CD4-positive, alpha-beta T cell (primary cell): Measurements from ENCODE around the gene APOC1. TPM values are rescaled to one million over a fixed set of nuclear protein-coding genes. Genes with fewer than 3 reads are reported as not detected.

ENCODE experiments used
- ATAC-seq: fragments of 200-7000 bp; cut with Tn5 transposase; one replicate; pipeline ENCODE4 v1.10.0; 2022; ENCODE audit warnings: mild to moderate bottlenecking; ENCODE audit not compliant: poor library complexity
- CTCF ChIA-PET: fragments of 350-600 bp; sonication (Branson Sonifier 250); formaldehyde crosslinking; loops from one replicate; lab custom pipeline; 2021; ENCODE audit warnings: antibody characterized with exemption, inconsistent platforms; lab: Charles Lee
- POLR2A ChIA-PET: fragments of 350-600 bp; sonication (Branson Sonifier 250); formaldehyde crosslinking; loops from one replicate; lab custom pipeline; 2021; ENCODE audit warnings: antibody characterized with exemption, inconsistent platforms; lab: Charles Lee
- DNase-seq, 14 experiments: peaks; one replicate each; pipeline ENCODE4 v3.0.0-alpha.2; 2013 to 2020; ENCODE audit warnings: mixed read lengths in 2 of 14
- H3K27ac ChIP-seq, 2 donors: one replicate each; pipeline versions ENCODE4 v1.5.1 to v1.7.0; 2013; ENCODE audit warnings: low read length in 2 of 2, low read depth in 1 of 2, mild to moderate bottlenecking in 1 of 2
- H3K27me3 ChIP-seq, 2 experiments: 1 replicate in 1 of 2; 2 replicates in 1 of 2; pipeline versions ENCODE4 v1.6.1 to v1.7.0; 2013; ENCODE audit warnings: low read length in 2 of 2, control low read depth in 1 of 2, mild to moderate bottlenecking in 1 of 2, moderate library complexity in 1 of 2; ENCODE audit not compliant: insufficient read depth in 2 of 2, control insufficient read depth in 1 of 2
- H3K36me3 ChIP-seq: one replicate; pipeline ENCODE4 v1.6.1; 2013; ENCODE audit warnings: low read length, control low read depth; ENCODE audit not compliant: insufficient read depth
- H3K4me1 ChIP-seq: one replicate; pipeline ENCODE4 v1.6.1; 2013; ENCODE audit warnings: low read length, control low read depth; ENCODE audit not compliant: insufficient read depth
- H3K4me3 ChIP-seq: one replicate; pipeline ENCODE4 v1.5.1; 2013; ENCODE audit warnings: mild to moderate bottlenecking, low read length, moderate library complexity
- H3K9me3 ChIP-seq, 2 experiments: 1 replicate in 1 of 2; 2 replicates in 1 of 2; pipeline versions ENCODE4 v1.6.1 to v1.7.0; 2013; ENCODE audit warnings: low read length in 2 of 2, mild to moderate bottlenecking in 2 of 2, control low read depth in 1 of 2, moderate library complexity in 1 of 2; ENCODE audit not compliant: control insufficient read depth in 1 of 2, insufficient read depth in 1 of 2
- H3K27ac Mint-ChIP-seq: one replicate; pipeline ENCODE4 v1.8.0; 2020; ENCODE audit warnings: mixed read lengths
- H3K27me3 Mint-ChIP-seq: one replicate; pipeline ENCODE4 v1.8.0; 2021; ENCODE audit warnings: mixed read lengths
- H3K36me3 Mint-ChIP-seq: one replicate; pipeline ENCODE4 v1.8.0; 2021; ENCODE audit warnings: low read depth, mixed read lengths
- H3K4me1 Mint-ChIP-seq: one replicate; pipeline ENCODE4 v1.8.0; 2021; ENCODE audit warnings: low read depth, mixed read lengths
- H3K4me3 Mint-ChIP-seq: one replicate; pipeline ENCODE4 v1.8.0; 2020; ENCODE audit warnings: mild to moderate bottlenecking, mixed read lengths
- H3K9me3 Mint-ChIP-seq: one replicate; pipeline ENCODE4 v1.8.0; 2020; ENCODE audit warnings: mixed read lengths
- CTCF ChIP-seq: fragments of 200-600 bp; IDR thresholded peaks from one replicate; pipeline ENCODE4 v1.8.0; 2022; ENCODE audit warnings: antibody characterized with exemption, mild to moderate bottlenecking
- intact Hi-C, 2 experiments: fragments of 100-400 bp; cut with DNase I in 1 of 2; cut with micrococcal nuclease in 1 of 2; formaldehyde crosslinking; loops; one replicate each; pipeline versions ENCODE4 v1.15.1 to v1.9.0; 2023 to 2025; cut with DNase I, micrococcal nuclease
- total RNA-seq, 174 experiments: library from RNA in 2 of 174; stranded (reverse) in 2 of 174; gene quantifications; one replicate each; pipeline ENCODE4 v1.2.3 and lab custom pipeline; 2021 to 2026

The APOC1 gene
- total RNA-seq, 2 experiments from 2014 or later = not detected

GRCh38 chr19:44889830-44890365, 24.5 kb upstream of the APOC1 start:
- no peaks in the 10 kb centered on the region for H3K9me3 ChIP-seq
- peak overlapping the region; percentile 83 for H3K27ac Mint-ChIP-seq
- H3K4me1 ChIP-seq = peaks cover 24% of the 10 kb centered on the region
- H3K4me3 Mint-ChIP-seq = peak overlapping the region; percentile 82
- no peak for TF ChIP-seq CTCF
- no peaks in the 10 kb centered on the region for H3K27me3 Mint-ChIP-seq
- peak overlapping the region; percentile 94 to 95 for H3K27ac ChIP-seq
- H3K4me3 ChIP-seq = peak overlapping the region; percentile 63
- intact Hi-C loops = loop anchor here (1.0 to 2.0 kb wide), 4 partner anchors 65 to 289 kb away; partner anchors contain the start of genes BLOC1S3 (in 2 of the 2), CLPTM1 (in 2 of the 2), TRAPPC6A (in 2 of the 2) and RELB (in 1 of the 2)
- ChIA-PET POLR2A (interaction anchor here (0.5 to 2.5 kb wide), 10 partner anchors 16 to 676 kb away, joined by 3 to 24 read pairs (median 6); partner anchors contain the start of genes APOE, BLOC1S3, CLASRP and CLPTM1), CTCF (interaction anchor here (1.1 to 1.4 kb wide), 3 partner anchors 44 to 119 kb away, joined by 3 read pairs; partner anchors contain the start of gene NECTIN2)
- no peak for ATAC-seq
- H3K36me3 Mint-ChIP-seq = peaks cover 29% of the 10 kb centered on the region
- no peaks in the 10 kb centered on the region for H3K27me3 ChIP-seq
- H3K4me1 Mint-ChIP-seq = peaks cover 25% of the 10 kb centered on the region
- DNase-seq = peak in 1 of 14 experiments; percentile 47
- no peaks in the 10 kb centered on the region for H3K9me3 Mint-ChIP-seq
- H3K36me3 ChIP-seq = peaks cover 22% of the 10 kb centered on the region

- Mint-ChIP-seq H3K36me3 (peaks cover 35% of the 10 kb centered on the region), H3K4me1 (peaks cover 25% of the 10 kb centered on the region), H3K27ac (peak overlapping the region; percentile 83), H3K27me3 (no peaks in the 10 kb centered on the region), H3K9me3 (no peaks in the 10 kb centered on the region), H3K4me3 (peak overlapping the region; percentile 82)
- intact Hi-C loops = loop anchor here (1.0 to 2.0 kb wide), 4 partner anchors 64 to 288 kb away; partner anchors contain the start of genes BLOC1S3 (in 2 of the 2), CLPTM1 (in 2 of the 2), TRAPPC6A (in 2 of the 2) and RELB (in 1 of the 2)
- DNase-seq (peak in 9 of 14 experiments; percentile 100), ATAC-seq (peak; percentile 78)
- Histone ChIP-seq H3K9me3 (no peaks in the 10 kb centered on the region), H3K4me3 (peak overlapping the region; percentile 63), H3K27ac (peak overlapping the region; percentile 94 to 95), H3K36me3 (peaks cover 28% of the 10 kb centered on the region), H3K27me3 (no peaks in the 10 kb centered on the region), H3K4me1 (peaks cover 24% of the 10 kb centered on the region)
- CTCF ChIA-PET = interaction anchor here (1.1 to 1.4 kb wide), 3 partner anchors 44 to 119 kb away, joined by 3 read pairs; partner anchors contain the start of gene NECTIN2
- no peak for TF ChIP-seq CTCF
- POLR2A ChIA-PET = interaction anchor here (0.5 to 2.5 kb wide), 12 partner anchors 15 to 1427 kb away, joined by 3 to 24 read pairs (median 5); partner anchors contain the start of genes APOE, BLOC1S3, CLASRP and CLPTM1
These were observed 23.9 kb upstream of the APOC1 start for GRCh38 chr19:44890366-44891015.
